ENCODE measurements around the gene PPP4R4.
"Not testable (repeated sequence)": the region's sequence is repeated elsewhere in the genome, so short reads cannot be mapped to it uniquely, and the experiment has no call there.

Gene PPP4R4

GRCh38 chr14:94213741-94214140, 39.6 kb downstream of the PPP4R4 start:
- no peak overlapping the region for H3K4me2 ChIP-seq
- H3K4me3 ChIP-seq (IDR thresholded peaks at IDR 0.05; ENCODE audit: insufficient read depth, low read depth, low read length): no peak overlapping the region
- H3K4me1 ChIP-seq (ENCODE audit: low read depth, poor library complexity, severe bottlenecking): no peaks in the 10 kb centered on the region
- H4K20me1 ChIP-seq (ENCODE audit: insufficient read depth): no peaks in the 10 kb centered on the region
- no peak overlapping the region for H3K27ac ChIP-seq
- no peaks in the 10 kb centered on the region for H3K36me3 ChIP-seq (ENCODE audit: insufficient read depth)
- H3K9ac ChIP-seq: no peak overlapping the region
- no peak overlapping the region for H2AFZ ChIP-seq (ENCODE audit: low read depth)
- H3K27me3 ChIP-seq (ENCODE audit: insufficient read depth, low read depth): no peaks in the 10 kb centered on the region
- H3K79me2 ChIP-seq (ENCODE audit: insufficient read depth, low read depth): no peaks in the 10 kb centered on the region
- TF ChIP-seq CTCF (conservative IDR thresholded peaks at IDR 0.05; ENCODE audit: low read depth, low read length): no peak

- Histone ChIP-seq H3K27ac (no peak overlapping the region), H2AFZ (ENCODE audit: low read depth) (no peak overlapping the region), H3K4me2 (no peak overlapping the region), H3K4me3 (IDR thresholded peaks at IDR 0.05; ENCODE audit: insufficient read depth, low read depth, low read length) (no peak overlapping the region), H3K4me1 (ENCODE audit: low read depth, poor library complexity, severe bottlenecking) (no peaks in the 10 kb centered on the region), H4K20me1 (ENCODE audit: insufficient read depth) (no peaks in the 10 kb centered on the region), H3K79me2 (ENCODE audit: insufficient read depth, low read depth) (no peaks in the 10 kb centered on the region), H3K27me3 (ENCODE audit: insufficient read depth, low read depth) (no peaks in the 10 kb centered on the region), H3K36me3 (ENCODE audit: insufficient read depth) (no peaks in the 10 kb centered on the region), H3K9ac (no peak overlapping the region)
- TF ChIP-seq CTCF (conservative IDR thresholded peaks at IDR 0.05; ENCODE audit: low read depth, low read length): no peak
These were observed 43.0 kb downstream of the PPP4R4 start for GRCh38 chr14:94217116-94217515.

- not testable (repeated sequence) for H3K4me1 ChIP-seq (ENCODE audit: low read depth, poor library complexity, severe bottlenecking); H2AFZ ChIP-seq (ENCODE audit: low read depth); H3K4me2 ChIP-seq; H3K36me3 ChIP-seq (ENCODE audit: insufficient read depth); H4K20me1 ChIP-seq (ENCODE audit: insufficient read depth); H3K9ac ChIP-seq; H3K27ac ChIP-seq; H3K27me3 ChIP-seq (ENCODE audit: insufficient read depth, low read depth); H3K79me2 ChIP-seq (ENCODE audit: insufficient read depth, low read depth); H3K4me3 ChIP-seq (IDR thresholded peaks at IDR 0.05; ENCODE audit: insufficient read depth, low read depth, low read length)
These were observed 44.2 kb downstream of the PPP4R4 start for GRCh38 chr14:94218198-94218886.

- no peaks in the 10 kb centered on the region for H3K4me1 ChIP-seq (ENCODE audit: low read depth, poor library complexity, severe bottlenecking)
- no peaks in the 10 kb centered on the region for H3K79me2 ChIP-seq (ENCODE audit: insufficient read depth, low read depth)
- H3K27me3 ChIP-seq (ENCODE audit: insufficient read depth, low read depth): no peaks in the 10 kb centered on the region
- no peak overlapping the region for H3K4me2 ChIP-seq
- H4K20me1 ChIP-seq (ENCODE audit: insufficient read depth): no peaks in the 10 kb centered on the region
- no peaks in the 10 kb centered on the region for H3K36me3 ChIP-seq (ENCODE audit: insufficient read depth)
- no peak overlapping the region for H3K27ac ChIP-seq
- no peak for TF ChIP-seq CTCF (conservative IDR thresholded peaks at IDR 0.05; ENCODE audit: low read depth, low read length)
- no peak overlapping the region for H3K9ac ChIP-seq
- no peak overlapping the region for H2AFZ ChIP-seq (ENCODE audit: low read depth)
- no peak overlapping the region for H3K4me3 ChIP-seq (IDR thresholded peaks at IDR 0.05; ENCODE audit: insufficient read depth, low read depth, low read length)
These were observed 49.9 kb downstream of the PPP4R4 start for GRCh38 chr14:94224040-94224439.

All from KMS-11 (cell line).